Suprapubic skin (tissue), 3 donors: ENCODE results near the gene FIGN.

ENCODE experiments used
- CTCF ChIP-seq, 2 donors: fragments of 200-600 bp in 1 of 2; fragments of 450-650 bp in 1 of 2; sonication (generic) in 1 of 2; IDR thresholded peaks; one replicate each; pipeline ENCODE4 v1.5.1; 2016 to 2019; ENCODE audit warnings: antibody characterized with exemption in 2 of 2, mild to moderate bottlenecking in 1 of 2, moderate library complexity in 1 of 2
- EP300 ChIP-seq: sonication (generic); formaldehyde crosslinking; IDR thresholded peaks from one replicate; pipeline ENCODE4 v1.6.1; 2017; ENCODE audit warnings: antibody characterized with exemption
- POLR2A ChIP-seq, 2 donors: fragments of 450-650 bp; IDR thresholded peaks; one replicate each; pipeline ENCODE4 v1.6.1; 2017; ENCODE audit warnings: antibody characterized with exemption in 2 of 2, mild to moderate bottlenecking in 2 of 2, moderate library complexity in 2 of 2

GRCh38 chr2:163656622-163657280 lies 79.1 kb downstream of the FIGN start:
- TF ChIP-seq POLR2A (IDR thresholded peaks at IDR 0.05) (no peak), EP300 (no peak), CTCF (IDR thresholded peaks at IDR 0.05) (no peak)
